H9 (cell line): Measurements from ENCODE around the gene ACTR2. TPM values are rescaled to one million over a fixed set of nuclear protein-coding genes. Genes with fewer than 3 reads are reported as not detected.

ENCODE experiments used
- DNase-seq: peaks from one replicate; pipeline ENCODE4 v3.0.0-alpha.2; 2017
- H2AFZ ChIP-seq: one replicate; pipeline ENCODE4 v1.6.1; 2013; ENCODE audit warnings: mild to moderate bottlenecking, low read length, control low read depth, moderate library complexity
- H2AK5ac ChIP-seq: 2 replicates; pipeline ENCODE4 v1.6.1; 2013; ENCODE audit warnings: low read length, control low read depth, mixed read lengths; ENCODE audit not compliant: insufficient read length
- H2BK120ac ChIP-seq: one replicate; pipeline ENCODE4 v1.6.1; 2013; ENCODE audit warnings: low read depth, mild to moderate bottlenecking, low read length, control low read depth, inconsistent platforms; ENCODE audit not compliant: poor library complexity, severe bottlenecking
- H2BK12ac ChIP-seq: 2 replicates; pipeline ENCODE4 v1.6.1; 2013; ENCODE audit warnings: low read length, control low read depth, mixed read lengths, low read depth; ENCODE audit not compliant: insufficient read length
- H2BK15ac ChIP-seq: 2 replicates; pipeline ENCODE4 v1.6.1; 2013; ENCODE audit warnings: low read depth, low read length, control low read depth
- H2BK20ac ChIP-seq: one replicate; pipeline ENCODE4 v1.6.1; 2013; ENCODE audit warnings: low read depth, mild to moderate bottlenecking, low read length, control low read depth, inconsistent platforms; ENCODE audit not compliant: poor library complexity, severe bottlenecking
- H2BK5ac ChIP-seq: 2 replicates; pipeline ENCODE4 v1.6.1; 2013; ENCODE audit warnings: low read length, control low read depth, mixed read lengths; ENCODE audit not compliant: insufficient read length
- H3K14ac ChIP-seq: 2 replicates; pipeline ENCODE4 v1.6.1; 2013; ENCODE audit warnings: low read length, control low read depth; ENCODE audit not compliant: insufficient read depth
- H3K18ac ChIP-seq: 2 replicates; pipeline ENCODE4 v1.6.1; 2013; ENCODE audit warnings: low read depth, mild to moderate bottlenecking, mixed read lengths, low read length, control low read depth; ENCODE audit not compliant: insufficient read length
- H3K23ac ChIP-seq: 2 replicates; pipeline ENCODE4 v1.6.1; 2013; ENCODE audit warnings: low read length, control low read depth, mixed read lengths, low read depth; ENCODE audit not compliant: insufficient read length
- H3K23me2 ChIP-seq: 2 replicates; pipeline ENCODE4 v1.6.1; 2013; ENCODE audit warnings: low read depth, mild to moderate bottlenecking, mixed read lengths, low read length, control low read depth; ENCODE audit not compliant: insufficient read length, poor library complexity, severe bottlenecking
- H3K27ac ChIP-seq: 2 replicates; pipeline ENCODE4 v1.5.1; 2013; ENCODE audit warnings: low read length, control low read depth, mixed read lengths, low read depth; ENCODE audit not compliant: insufficient read length
- H3K27me3 ChIP-seq: 2 replicates; pipeline ENCODE4 v1.6.1; 2013; ENCODE audit warnings: low read length, control low read depth, inconsistent platforms; ENCODE audit not compliant: insufficient read depth
- H3K4ac ChIP-seq: 2 replicates; pipeline ENCODE4 v1.6.1; 2013; ENCODE audit warnings: low read depth, mild to moderate bottlenecking, control low read depth, inconsistent platforms, low read length, moderate library complexity
- H3K4me1 ChIP-seq: 2 replicates; pipeline ENCODE4 v1.6.1; 2013; ENCODE audit warnings: low read length, control low read depth, inconsistent platforms; ENCODE audit not compliant: insufficient read depth
- H3K4me2 ChIP-seq: 2 replicates; pipeline ENCODE4 v1.6.1; 2013; ENCODE audit warnings: low read length, control low read depth, mixed read lengths; ENCODE audit not compliant: insufficient read length, insufficient read depth
- H3K56ac ChIP-seq: 2 replicates; pipeline ENCODE4 v1.6.1; 2013; ENCODE audit warnings: low read depth, mild to moderate bottlenecking, mixed read lengths, low read length, control low read depth; ENCODE audit not compliant: insufficient read length
- H3K79me1 ChIP-seq: 2 replicates; pipeline ENCODE4 v1.6.1; 2013; ENCODE audit warnings: low read depth, mild to moderate bottlenecking, moderate library complexity, low read length, control low read depth, inconsistent platforms; ENCODE audit not compliant: insufficient read depth, poor library complexity, severe bottlenecking
- H3K79me2 ChIP-seq: 2 replicates; pipeline ENCODE4 v1.6.1; 2013; ENCODE audit warnings: low read length, control low read depth, inconsistent platforms; ENCODE audit not compliant: insufficient read depth
- H3K9ac ChIP-seq: 2 replicates; pipeline ENCODE4 v1.6.1; 2013; ENCODE audit warnings: low read length, control low read depth, mixed read lengths; ENCODE audit not compliant: insufficient read length; ENCODE audit errors: extremely low read depth
- H3K9me3 ChIP-seq: one replicate; pipeline ENCODE4 v1.6.1; 2013; ENCODE audit warnings: low read depth, low read length, inconsistent platforms; ENCODE audit not compliant: control insufficient read depth
- H3T11ph ChIP-seq: one replicate; pipeline ENCODE4 v1.6.1; 2013; ENCODE audit warnings: mild to moderate bottlenecking, low read length, control low read depth, inconsistent platforms
- H4K20me1 ChIP-seq: one replicate; pipeline ENCODE4 v1.6.1; 2013; ENCODE audit not compliant: control insufficient read depth, insufficient read length, insufficient read depth
- H4K5ac ChIP-seq: 2 replicates; pipeline ENCODE4 v1.6.1; 2013; ENCODE audit warnings: low read depth, mild to moderate bottlenecking, mixed read lengths, low read length, control low read depth; ENCODE audit not compliant: insufficient read length
- H4K8ac ChIP-seq: replicated peaks from 2 replicates; pipeline ENCODE4 v1.6.1; 2013; ENCODE audit warnings: low read length, control low read depth, mixed read lengths, low read depth; ENCODE audit not compliant: insufficient read length
- H4K91ac ChIP-seq: 2 replicates; pipeline ENCODE4 v1.6.1; 2013; ENCODE audit warnings: low read depth, mild to moderate bottlenecking, moderate library complexity, mixed read lengths, low read length, control low read depth; ENCODE audit not compliant: insufficient read length
- H3K27ac Mint-ChIP-seq, 3 experiments: 2 replicates in 2 of 3; 3 replicates in 1 of 3; pipeline ENCODE4 v1.8.0; 2020 to 2021; ENCODE audit warnings: mixed read lengths in 3 of 3, mild to moderate bottlenecking in 1 of 3, moderate library complexity in 1 of 3
- H3K27me3 Mint-ChIP-seq: 2 replicates; pipeline ENCODE4 v1.8.0; 2021; ENCODE audit warnings: low read depth, mild to moderate bottlenecking, moderate library complexity, mixed read lengths
- H3K36me3 Mint-ChIP-seq, 3 experiments: 2 replicates in 2 of 3; 3 replicates in 1 of 3; pipeline ENCODE4 v1.8.0; 2020 to 2021; ENCODE audit warnings: low read depth in 3 of 3, mixed read lengths in 3 of 3; ENCODE audit not compliant: insufficient read depth in 1 of 3
- H3K4me1 Mint-ChIP-seq, 2 experiments: 2 replicates each; pipeline ENCODE4 v1.8.0; 2020; ENCODE audit warnings: mixed read lengths in 2 of 2
- H3K4me3 Mint-ChIP-seq, 2 experiments: 2 replicates in 1 of 2; 3 replicates in 1 of 2; pipeline ENCODE4 v1.8.0; 2020 to 2021; ENCODE audit warnings: mild to moderate bottlenecking in 2 of 2, mixed read lengths in 2 of 2, moderate library complexity in 1 of 2
- H3K9me3 Mint-ChIP-seq, 2 experiments: 2 replicates in 1 of 2; 3 replicates in 1 of 2; pipeline ENCODE4 v1.8.0; 2020; ENCODE audit warnings: mild to moderate bottlenecking in 2 of 2, mixed read lengths in 2 of 2, moderate library complexity in 1 of 2
- CTCF ChIP-seq: fragments of 200-600 bp; sonication (generic); conservative IDR thresholded peaks from 3 replicates; pipeline ENCODE4 v1.8.0; 2021; ENCODE audit warnings: antibody characterized with exemption, mild to moderate bottlenecking
- WGBS: extraction: QIAGEN DNeasy Blood & Tissue Kit; methylation state at CpG from one replicate; pipeline ENCODE4 v1.1.7; 2013; ENCODE audit warnings: missing lambda C conversion rate, low lambda C conversion rate, mixed read lengths; ENCODE audit not compliant: insufficient read length; ENCODE audit errors: extremely low coverage; 5-methylcytosine and 5-hydroxymethylcytosine counted together
- total RNA-seq: library from RNA; stranded (reverse); gene quantifications from 2 replicates; pipeline ENCODE4 v1.2.1, GENCODE V29; 2021

The ACTR2 gene
- total RNA-seq, 1 experiment from 2014 or later = 176 TPM

- Histone ChIP-seq H3K79me2 (peaks cover 8% of the 10 kb centered on the region; the same call in 1 of the 2 replicates), H3K14ac (no peak overlapping the region), H3K23ac (no peak overlapping the region), H2BK20ac (no peak overlapping the region), H4K91ac (no peak overlapping the region), H3K18ac (no peak overlapping the region), H3K9ac (peak overlapping the region; percentile 57), H2BK12ac (no peak overlapping the region), H4K5ac (no peak overlapping the region), H4K20me1 (no peaks in the 10 kb centered on the region), H3K27me3 (no peaks in the 10 kb centered on the region), H2BK5ac (no peak overlapping the region), H2AK5ac (no peak overlapping the region), H3K27ac (no peak overlapping the region), H2BK15ac (no peak overlapping the region), H3K23me2 (peaks cover 8% of the 10 kb centered on the region), H3K4ac (no peak overlapping the region), H3T11ph (no peak overlapping the region), H3K4me2 (peak overlapping the region; percentile 89), H2BK120ac (no peak overlapping the region), H4K8ac (no peak overlapping the region), H3K79me1 (peaks cover 4% of the 10 kb centered on the region), H3K9me3 (no peaks in the 10 kb centered on the region), H2AFZ (no peak overlapping the region), H3K56ac (no peak overlapping the region), H3K4me1 (no peaks in the 10 kb centered on the region)
- H3K4me1 Mint-ChIP-seq = peaks cover 11 to 13% of the 10 kb centered on the region in 2 experiments; a peak in 3 of 4 replicates
- H3K27ac Mint-ChIP-seq = peak overlapping the region; percentile 72 to 97 (median 90); a peak in 5 of 7 replicates
- DNase-seq = no peak
- TF ChIP-seq CTCF = no peak
- no peaks in the 10 kb centered on the region for H3K9me3 Mint-ChIP-seq
- H3K27me3 Mint-ChIP-seq = peaks cover 2% of the 10 kb centered on the region; the same call in 1 of the 2 replicates
- H3K4me3 Mint-ChIP-seq = peak overlapping the region; percentile 93 to 97
- no CpG with 5 or more reads among the region's 16 CpGs for WGBS
- H3K36me3 Mint-ChIP-seq = peaks cover 0 to 6% (median 0%) of the 10 kb centered on the region in 3 experiments; a peak in 4 of 7 replicates
These were observed 676 bp downstream of the ACTR2 start for GRCh38 chr2:65228263-65228750.
